Stimulated activated naive CD8-positive, alpha-beta T cell treated with anti-CD3 and anti-CD28 coated beads, Interleukin-15, Interleukin-2, amounts not matched to agents 100 ng/mL and 50 ng/mL, for 24 hours (primary cell): ENCODE measurements around the gene CABP7.

ENCODE experiments used
- H3K27ac Mint-ChIP-seq: one replicate; pipeline ENCODE4 v1.8.0; 2021; ENCODE audit warnings: mild to moderate bottlenecking, mixed read lengths
- H3K27me3 Mint-ChIP-seq: one replicate; pipeline ENCODE4 v1.8.0; 2021; ENCODE audit warnings: mixed read lengths
- H3K36me3 Mint-ChIP-seq: one replicate; pipeline ENCODE4 v1.8.0; 2021; ENCODE audit warnings: low read depth, mixed read lengths
- H3K4me1 Mint-ChIP-seq: one replicate; pipeline ENCODE4 v1.8.0; 2021; ENCODE audit warnings: low read depth, mixed read lengths
- H3K4me3 Mint-ChIP-seq: one replicate; pipeline ENCODE4 v1.8.0; 2021; ENCODE audit warnings: mild to moderate bottlenecking, mixed read lengths
- H3K9me3 Mint-ChIP-seq: one replicate; pipeline ENCODE4 v1.8.0; 2021; ENCODE audit warnings: mixed read lengths

Gene CABP7

DNA sequence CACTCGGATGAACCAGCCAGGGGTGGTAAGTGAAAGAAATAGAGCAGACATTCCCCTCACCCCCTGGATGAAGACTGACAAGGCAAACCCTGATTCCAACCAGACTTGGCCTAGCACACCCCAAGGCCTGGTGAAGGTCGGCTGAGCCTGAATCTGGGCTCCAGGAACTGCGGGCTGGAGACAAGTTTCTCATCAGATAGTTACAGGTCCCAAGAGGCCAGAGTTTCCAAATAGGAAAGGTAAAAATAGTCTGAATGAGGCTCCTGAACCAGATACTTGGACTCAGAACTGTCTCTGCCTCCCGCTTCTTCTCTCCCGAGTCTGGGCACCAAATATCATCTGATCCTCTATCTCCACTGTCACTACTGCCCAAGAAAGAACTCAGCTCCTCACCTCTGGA is 39.2 kb downstream of the CABP7 start:
- no peak overlapping the region for H3K27ac Mint-ChIP-seq

GRCh38 chr22:29762263-29762662 is 42.5 kb downstream of the CABP7 start:
- Mint-ChIP-seq H3K4me3 (no peak overlapping the region), H3K27me3 (no peaks in the 10 kb centered on the region), H3K36me3 (no peaks in the 10 kb centered on the region), H3K9me3 (no peaks in the 10 kb centered on the region), H3K27ac (no peak overlapping the region), H3K4me1 (peaks cover 25% of the 10 kb centered on the region)

More for the DNA sequence above, 39.2 kb downstream of the CABP7 start:
- H3K27me3 Mint-ChIP-seq: no peaks in the 10 kb centered on the region
- no peaks in the 10 kb centered on the region for H3K9me3 Mint-ChIP-seq
- no peaks in the 10 kb centered on the region for H3K36me3 Mint-ChIP-seq
- H3K4me3 Mint-ChIP-seq: no peak overlapping the region
- H3K4me1 Mint-ChIP-seq: peaks cover under 1% of the 10 kb centered on the region

DNA sequence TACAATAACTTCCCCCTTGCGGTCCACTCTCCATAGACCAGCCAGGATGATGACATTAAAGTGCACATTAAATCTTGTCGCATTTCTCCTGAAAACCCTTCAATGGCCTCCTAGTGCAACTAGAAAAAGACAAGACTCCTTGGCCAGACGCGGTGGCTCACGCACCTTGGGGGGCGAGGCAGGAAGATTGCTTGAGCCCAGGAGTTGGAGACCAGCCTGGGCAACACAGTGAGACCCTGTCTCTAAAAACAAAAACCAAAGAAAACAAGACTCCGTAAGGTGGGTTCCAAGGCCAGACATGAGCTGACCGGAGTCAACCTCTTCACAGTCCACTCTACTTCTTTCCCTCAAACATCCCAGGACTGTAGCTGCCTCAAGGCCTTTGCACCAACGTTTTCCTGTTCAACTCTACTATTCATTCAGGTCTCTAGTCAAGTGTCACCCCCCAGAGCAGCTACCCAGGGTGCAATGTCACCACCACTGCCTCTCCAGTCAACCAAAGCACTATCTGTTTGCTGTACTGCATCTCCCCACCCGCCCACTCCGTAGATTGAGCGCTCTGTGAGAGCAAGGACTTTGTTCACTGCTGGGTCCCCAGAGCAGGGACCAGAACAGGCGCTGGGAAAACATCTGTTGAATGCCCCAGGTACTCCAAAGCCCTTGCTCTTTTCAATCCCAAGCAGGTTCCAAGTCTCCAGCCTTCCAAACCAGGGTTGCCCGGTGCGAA is 46.3 kb downstream of the CABP7 start:
- peak overlapping the region; percentile 99 for H3K4me3 Mint-ChIP-seq
- no peaks in the 10 kb centered on the region for H3K27me3 Mint-ChIP-seq
- peak overlapping the region; percentile 97 for H3K27ac Mint-ChIP-seq
- no peaks in the 10 kb centered on the region for H3K9me3 Mint-ChIP-seq
- peaks cover 44% of the 10 kb centered on the region for H3K4me1 Mint-ChIP-seq
- H3K36me3 Mint-ChIP-seq: peaks cover 31% of the 10 kb centered on the region

DNA sequence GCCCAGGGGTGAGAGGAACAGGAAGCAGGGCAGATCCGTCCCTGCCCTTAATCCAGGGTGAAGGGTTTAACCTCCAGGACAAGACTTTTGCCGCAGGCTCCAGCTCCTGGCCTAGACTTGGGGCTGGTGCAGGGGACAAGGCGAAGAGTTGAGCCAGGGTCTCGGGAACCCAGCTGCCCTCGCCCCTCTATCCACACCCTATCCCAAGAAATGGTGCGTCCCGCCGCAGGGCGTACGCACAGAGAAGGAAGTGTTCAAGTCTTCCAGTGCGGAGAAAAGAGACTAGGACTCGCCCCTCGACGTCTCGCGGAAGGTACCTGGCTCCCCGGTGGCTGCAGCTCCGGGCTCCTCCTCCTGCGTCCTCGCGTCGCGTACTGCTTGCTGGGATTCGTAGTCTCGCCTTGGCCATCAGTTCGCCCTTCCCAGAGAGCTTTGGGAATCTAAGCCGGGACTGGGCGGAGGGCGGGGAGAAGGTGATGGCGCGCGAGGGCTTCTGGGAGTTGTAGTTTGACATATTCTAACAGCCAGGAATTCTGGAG is 46.9 kb downstream of the CABP7 start, which contains the start of gene ZMAT5:
ZMAT5 (minus strand) TSS at position 376 of the 539 bp plus-strand sequence. CDS start 18,463 bp downstream, outside the sequence.
- Mint-ChIP-seq H3K4me3 (peak within 1 kb of the TSS; percentile 99), H3K4me1 (peaks cover 44% of the 10 kb centered on the region)

DNA sequence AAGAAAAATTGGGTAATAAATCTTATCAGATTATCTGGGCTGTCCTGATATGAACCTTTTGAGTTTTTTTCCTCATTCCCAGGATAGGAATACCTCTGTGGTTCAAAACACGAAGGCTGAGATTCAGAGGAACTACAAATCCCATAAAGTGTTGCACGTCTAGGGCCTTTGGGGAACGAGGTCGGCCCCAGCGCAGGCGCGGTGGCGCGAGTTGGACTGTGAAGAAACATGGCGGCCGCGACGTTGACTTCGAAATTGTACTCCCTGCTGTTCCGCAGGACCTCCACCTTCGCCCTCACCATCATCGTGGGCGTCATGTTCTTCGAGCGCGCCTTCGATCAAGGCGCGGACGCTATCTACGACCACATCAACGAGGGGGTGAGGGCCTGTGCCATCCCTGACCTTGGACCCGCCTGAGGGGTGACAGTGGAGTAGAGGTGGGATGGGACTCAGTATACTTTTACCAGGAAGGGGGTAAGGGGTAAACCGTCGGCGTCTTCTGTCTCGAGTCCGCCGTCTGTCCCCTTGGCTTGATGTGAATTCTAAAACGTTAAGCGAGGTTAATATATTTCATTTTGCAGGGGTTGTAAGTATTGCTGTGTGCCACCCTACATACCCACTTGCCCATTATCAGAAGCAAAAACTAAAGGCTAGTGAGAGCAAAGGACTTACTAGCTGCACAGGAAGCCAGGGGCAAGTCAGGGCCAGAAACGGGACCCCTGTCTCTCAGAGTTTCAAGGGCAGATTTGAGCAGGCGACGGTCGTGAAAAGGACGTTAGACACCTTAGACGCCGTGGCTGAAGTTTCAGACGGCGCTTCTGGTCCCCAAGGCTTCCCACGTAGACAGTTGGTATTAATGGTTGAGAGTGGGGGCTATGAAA is 47.6 kb downstream of the CABP7 start, which contains the start of gene UQCR10:
UQCR10 (plus strand) TSS at position 199 of the 881 bp plus-strand sequence; CDS start at position 229, 30 bp downstream.
- Mint-ChIP-seq H3K9me3 (no peaks in the 10 kb centered on the region), H3K27me3 (no peaks in the 10 kb centered on the region), H3K27ac (peak within 1 kb of the TSS; percentile 97), H3K4me3 (peak within 1 kb of the TSS; percentile 99), H3K4me1 (peaks cover 44% of the 10 kb centered on the region), H3K36me3 (peaks cover 32% of the 10 kb centered on the region)

More for the DNA sequence above, 46.9 kb downstream of the CABP7 start, which contains the start of gene ZMAT5:
- H3K36me3 Mint-ChIP-seq: peaks cover 32% of the 10 kb centered on the region
- peak within 1 kb of the TSS; percentile 97 for H3K27ac Mint-ChIP-seq
- H3K27me3 Mint-ChIP-seq: no peaks in the 10 kb centered on the region
- no peaks in the 10 kb centered on the region for H3K9me3 Mint-ChIP-seq

DNA sequence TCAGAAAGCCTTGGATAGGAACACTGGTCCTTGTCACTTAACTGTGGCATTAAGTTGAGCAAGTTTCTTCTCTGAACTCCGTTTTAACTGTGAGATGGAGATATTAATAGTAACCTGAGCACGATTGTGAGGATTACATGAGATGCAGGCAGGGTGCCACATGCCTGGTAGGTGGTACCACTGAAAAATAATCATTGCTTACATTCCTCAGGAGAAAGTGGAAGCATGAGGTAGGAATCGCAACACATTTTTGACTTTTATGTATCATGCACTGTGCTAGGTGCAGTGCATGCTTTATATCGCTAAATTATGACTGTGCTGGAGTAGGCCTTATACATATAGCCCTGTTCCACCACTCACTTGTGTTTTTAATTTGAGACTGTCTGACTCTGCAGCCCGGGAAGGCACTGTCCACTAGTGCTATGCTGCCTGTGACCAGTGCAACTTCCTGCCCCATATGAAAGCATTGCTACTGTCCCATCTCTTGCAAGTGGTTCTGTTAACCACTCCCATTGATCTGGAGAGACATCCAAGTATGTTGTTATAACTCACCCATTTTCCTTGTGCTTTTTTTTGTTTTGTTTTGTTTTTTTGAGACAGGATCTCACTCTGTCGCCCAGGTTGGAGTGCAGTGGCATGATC is 48.4 kb downstream of the CABP7 start:
- Mint-ChIP-seq H3K4me1 (peaks cover 44% of the 10 kb centered on the region), H3K27me3 (no peaks in the 10 kb centered on the region), H3K36me3 (peaks cover 32% of the 10 kb centered on the region), H3K4me3 (peak overlapping the region; percentile 99), H3K27ac (peak overlapping the region; percentile 97), H3K9me3 (no peaks in the 10 kb centered on the region)

DNA sequence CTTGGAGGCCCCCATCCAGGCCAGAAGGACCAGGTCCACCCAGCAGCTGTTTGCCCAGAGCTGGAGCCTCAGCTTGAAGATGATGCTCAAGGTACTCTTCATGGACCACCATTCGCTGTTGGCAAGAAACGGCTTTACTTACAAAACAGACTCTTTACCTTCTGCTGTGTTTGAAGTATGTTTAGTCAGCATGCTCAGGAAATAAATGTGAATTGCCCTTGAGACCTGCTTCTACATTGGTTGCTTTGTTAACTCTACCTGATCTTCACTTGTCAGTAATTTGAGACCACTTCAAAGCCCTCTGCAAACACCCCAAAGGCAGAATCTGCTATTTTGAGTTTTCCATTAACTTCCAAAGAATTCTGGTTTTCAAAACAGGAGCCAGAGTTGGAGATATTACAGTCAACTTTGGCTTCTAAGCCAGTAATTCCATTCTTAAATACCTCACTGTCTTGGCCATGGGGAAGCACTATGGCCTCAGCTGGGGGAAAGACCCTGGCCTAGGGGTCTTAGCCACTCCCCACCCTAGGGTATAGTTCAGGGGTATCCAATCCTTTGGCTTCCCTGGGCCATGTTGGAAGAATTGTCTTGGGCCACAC is 50.0 kb downstream of the CABP7 start:
- Mint-ChIP-seq H3K27me3 (no peaks in the 10 kb centered on the region), H3K9me3 (no peaks in the 10 kb centered on the region), H3K4me1 (peaks cover 35% of the 10 kb centered on the region), H3K36me3 (peaks cover 32% of the 10 kb centered on the region), H3K4me3 (no peak overlapping the region), H3K27ac (no peak overlapping the region)

DNA sequence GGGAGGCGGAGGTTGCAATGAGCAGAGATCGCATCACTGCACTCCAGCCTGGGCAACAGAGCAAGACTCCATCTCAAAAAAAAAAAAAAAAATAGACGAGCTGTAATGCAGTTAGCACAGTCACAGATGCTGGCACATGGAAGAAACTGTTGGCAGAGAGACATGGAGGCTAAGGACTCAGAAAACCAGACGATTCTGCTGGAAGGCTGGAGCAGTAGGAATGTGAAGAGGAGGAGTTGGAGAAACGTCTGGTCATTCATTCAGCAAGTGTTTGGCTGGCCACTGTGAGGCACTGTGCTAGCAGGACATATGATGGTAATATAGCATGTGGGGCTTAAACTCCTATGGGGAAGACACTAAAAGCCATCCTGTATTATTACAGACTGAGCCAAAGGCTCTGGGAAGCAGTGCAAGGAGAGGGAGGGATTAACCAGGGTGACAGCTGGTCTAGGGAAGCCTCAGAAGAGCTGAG is 52.4 kb downstream of the CABP7 start:
- Mint-ChIP-seq H3K36me3 (peaks cover 32% of the 10 kb centered on the region), H3K9me3 (no peaks in the 10 kb centered on the region), H3K4me1 (peaks cover 19% of the 10 kb centered on the region), H3K27ac (no peak overlapping the region), H3K4me3 (no peak overlapping the region), H3K27me3 (no peaks in the 10 kb centered on the region)

- Mint-ChIP-seq H3K36me3 (peaks cover 28% of the 10 kb centered on the region), H3K27ac (no peak overlapping the region), H3K27me3 (no peaks in the 10 kb centered on the region), H3K4me1 (peaks cover 14% of the 10 kb centered on the region), H3K9me3 (no peaks in the 10 kb centered on the region), H3K4me3 (no peak overlapping the region)
Measured at GRCh38 chr22:29773233-29773632, 53.4 kb downstream of the CABP7 start.

- no peaks in the 10 kb centered on the region for H3K27me3 Mint-ChIP-seq
- H3K9me3 Mint-ChIP-seq: no peaks in the 10 kb centered on the region
- no peak overlapping the region for H3K27ac Mint-ChIP-seq
- no peak overlapping the region for H3K4me3 Mint-ChIP-seq
- no peaks in the 10 kb centered on the region for H3K4me1 Mint-ChIP-seq
- no peaks in the 10 kb centered on the region for H3K36me3 Mint-ChIP-seq
Measured at GRCh38 chr22:29780220-29780619, 60.4 kb downstream of the CABP7 start.

DNA sequence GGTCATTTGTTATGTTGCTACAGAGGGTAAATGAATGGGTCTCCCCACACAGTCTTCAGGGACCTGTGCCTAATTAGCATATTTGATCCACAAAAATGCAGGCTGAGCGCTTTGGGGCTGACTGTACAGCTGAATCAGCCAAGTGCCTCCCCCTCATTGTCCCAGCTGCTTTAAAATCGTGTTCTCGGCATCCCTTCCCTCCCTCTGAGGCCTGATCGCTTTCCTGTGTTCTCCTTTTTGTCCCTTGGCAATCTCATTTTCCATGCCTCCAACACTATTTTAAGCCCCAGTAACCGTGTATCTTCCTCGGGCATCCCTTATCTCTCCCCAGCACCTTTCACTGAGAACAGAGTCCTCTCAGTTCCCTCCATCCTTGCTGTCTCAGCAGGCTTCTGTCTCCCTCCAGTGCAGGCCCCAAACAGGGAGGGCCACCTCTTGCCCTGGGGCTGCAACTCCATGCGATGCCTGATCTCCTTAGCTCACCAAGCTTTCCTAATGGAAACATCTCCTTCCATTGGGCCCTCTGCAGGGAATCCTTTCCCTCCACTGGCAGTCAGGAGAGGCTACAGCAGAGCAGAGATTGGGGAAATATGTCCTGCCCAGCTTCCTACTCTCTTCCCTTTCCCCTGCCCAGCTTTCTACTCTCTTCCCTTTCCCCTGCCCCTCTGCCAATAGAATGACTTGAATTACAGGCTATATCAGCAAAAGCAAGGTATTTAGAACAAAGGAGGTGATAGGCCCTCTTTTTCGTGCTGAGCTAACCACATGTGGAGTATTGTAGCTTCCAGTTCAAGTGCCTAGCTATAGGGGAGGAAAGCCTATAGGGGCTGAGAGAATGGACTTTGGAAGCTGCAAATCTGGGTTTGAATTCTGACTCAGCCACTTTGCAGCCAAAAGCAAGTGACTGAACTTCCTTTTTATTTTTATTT is 61.2 kb downstream of the CABP7 start:
- no peaks in the 10 kb centered on the region for H3K36me3 Mint-ChIP-seq
- H3K27ac Mint-ChIP-seq: peak overlapping the region; percentile 7
- no peaks in the 10 kb centered on the region for H3K9me3 Mint-ChIP-seq
- no peaks in the 10 kb centered on the region for H3K4me1 Mint-ChIP-seq
- H3K4me3 Mint-ChIP-seq: no peak overlapping the region
- H3K27me3 Mint-ChIP-seq: no peaks in the 10 kb centered on the region
